Measurements from ENCODE around the gene NCKAP5.

DNA sequence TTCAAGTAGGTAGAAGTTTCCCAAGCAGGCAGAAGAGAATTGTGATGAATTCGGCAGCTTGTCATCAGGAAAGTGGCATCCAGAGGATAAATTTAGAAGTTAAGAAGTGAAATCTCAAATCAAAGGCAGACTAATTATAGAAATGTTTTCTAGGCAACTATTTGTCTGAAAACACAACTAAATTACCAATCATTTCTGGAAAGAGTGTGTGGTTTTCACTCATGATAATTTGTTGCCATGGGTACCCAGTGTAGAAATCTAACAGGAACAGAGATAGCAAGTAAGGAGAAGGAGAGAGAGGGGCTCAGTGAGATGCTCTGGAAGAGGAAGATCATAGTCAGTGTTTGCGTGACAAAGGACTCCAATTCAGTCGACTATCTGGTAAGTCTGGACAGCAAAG, 208.1 kb downstream of the NCKAP5 start:
- TF ChIP-seq POLR2A (IDR thresholded peaks at IDR 0.05): no peak
- TF ChIP-seq, protein P1, sequence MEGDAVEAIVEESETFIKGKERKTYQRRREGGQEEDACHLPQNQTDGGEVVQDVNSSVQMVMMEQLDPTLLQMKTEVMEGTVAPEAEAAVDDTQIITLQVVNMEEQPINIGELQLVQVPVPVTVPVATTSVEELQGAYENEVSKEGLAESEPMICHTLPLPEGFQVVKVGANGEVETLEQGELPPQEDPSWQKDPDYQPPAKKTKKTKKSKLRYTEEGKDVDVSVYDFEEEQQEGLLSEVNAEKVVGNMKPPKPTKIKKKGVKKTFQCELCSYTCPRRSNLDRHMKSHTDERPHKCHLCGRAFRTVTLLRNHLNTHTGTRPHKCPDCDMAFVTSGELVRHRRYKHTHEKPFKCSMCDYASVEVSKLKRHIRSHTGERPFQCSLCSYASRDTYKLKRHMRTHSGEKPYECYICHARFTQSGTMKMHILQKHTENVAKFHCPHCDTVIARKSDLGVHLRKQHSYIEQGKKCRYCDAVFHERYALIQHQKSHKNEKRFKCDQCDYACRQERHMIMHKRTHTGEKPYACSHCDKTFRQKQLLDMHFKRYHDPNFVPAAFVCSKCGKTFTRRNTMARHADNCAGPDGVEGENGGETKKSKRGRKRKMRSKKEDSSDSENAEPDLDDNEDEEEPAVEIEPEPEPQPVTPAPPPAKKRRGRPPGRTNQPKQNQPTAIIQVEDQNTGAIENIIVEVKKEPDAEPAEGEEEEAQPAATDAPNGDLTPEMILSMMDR (IDR thresholded peaks at IDR 0.05): no peak
